DOHH2 (cell line): ENCODE measurements around the gene TBCK.

Experiments used
- CTCF ChIP-seq: fragments of 200-600 bp; sonication (generic); IDR thresholded peaks from one replicate; pipeline ENCODE4 v1.5.1; 2014; ENCODE audit warnings: antibody characterized with exemption, mild to moderate bottlenecking, low read depth, low read length; ENCODE audit not compliant: poor library complexity, severe bottlenecking
- EZH2phosphoT487 ChIP-seq: fragments of 200-600 bp; sonication (generic); IDR thresholded peaks from 2 replicates; pipeline ENCODE4 v1.6.1; 2017; ENCODE audit warnings: borderline replicate concordance, mild to moderate bottlenecking, antibody characterized with exemption, low read length, moderate library complexity, mixed read lengths

- no peak for TF ChIP-seq CTCF
- no peak for TF ChIP-seq EZH2phosphoT487
Measured at GRCh38 chr4:106256190-106256589, 59.8 kb downstream of the TBCK start.
